Osteocyte (in vitro differentiated cells): Measurements from ENCODE around the gene PCDH12. TPM values are rescaled to one million over a fixed set of nuclear protein-coding genes. Genes with fewer than 3 reads are reported as not detected.

Source experiments
- DNase-seq: peaks from one replicate; pipeline ENCODE4 v3.0.0; 2021; ENCODE audit warnings: mixed read lengths; ENCODE audit not compliant: unreplicated experiment; ENCODE audit errors: extremely low spot score
- H3K27ac Mint-ChIP-seq: one replicate; pipeline ENCODE4 v1.8.0; 2021; ENCODE audit warnings: mild to moderate bottlenecking, mixed read lengths; ENCODE audit not compliant: unreplicated experiment
- H3K27me3 Mint-ChIP-seq: one replicate; pipeline ENCODE4 v1.8.0; 2021; ENCODE audit warnings: mixed read lengths; ENCODE audit not compliant: unreplicated experiment
- H3K36me3 Mint-ChIP-seq: one replicate; pipeline ENCODE4 v1.8.0; 2021; ENCODE audit warnings: mixed read lengths; ENCODE audit not compliant: unreplicated experiment
- H3K4me1 Mint-ChIP-seq: one replicate; pipeline ENCODE4 v1.8.0; 2021; ENCODE audit warnings: mixed read lengths; ENCODE audit not compliant: unreplicated experiment
- H3K4me3 Mint-ChIP-seq: one replicate; pipeline ENCODE4 v1.8.0; 2021; ENCODE audit warnings: mild to moderate bottlenecking, moderate library complexity, mixed read lengths; ENCODE audit not compliant: unreplicated experiment
- H3K9me3 Mint-ChIP-seq: one replicate; pipeline ENCODE4 v1.8.0; 2021; ENCODE audit warnings: mixed read lengths; ENCODE audit not compliant: unreplicated experiment
- total RNA-seq: library from RNA; stranded (reverse); gene quantifications from 2 replicates; pipeline ENCODE4 v1.2.1, GENCODE V29; 2021
- TF ChIP-seq, protein P1 (sequence below): fragments of 200-600 bp; sonication (generic); IDR thresholded peaks from 2 replicates; pipeline ENCODE4 v1.5.0; 2021; ENCODE audit warnings: antibody characterized with exemption, mild to moderate bottlenecking, moderate library complexity

Gene PCDH12
- total RNA-seq, 1 donor from 2014 or later: not detected

DNA sequence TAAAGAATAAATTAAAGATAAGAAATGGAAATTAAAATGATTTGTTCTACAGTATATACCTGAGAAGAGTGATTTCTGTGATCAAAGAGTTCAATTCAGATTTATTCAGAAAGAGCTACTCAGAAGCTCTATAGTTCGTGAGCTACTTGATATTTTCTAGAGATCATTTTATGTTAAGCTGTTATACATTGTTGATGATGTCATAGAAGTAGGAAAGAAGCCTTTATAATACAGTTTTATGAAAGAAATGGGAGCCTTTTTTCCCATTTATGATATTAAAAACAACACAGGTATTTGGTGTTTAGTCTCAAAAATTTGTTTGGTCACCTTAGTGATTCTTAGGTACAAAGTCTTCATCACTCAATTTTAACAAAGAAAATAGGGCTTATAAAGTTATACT, 31.7 kb upstream of the PCDH12 start:
- TF ChIP-seq, protein P1, sequence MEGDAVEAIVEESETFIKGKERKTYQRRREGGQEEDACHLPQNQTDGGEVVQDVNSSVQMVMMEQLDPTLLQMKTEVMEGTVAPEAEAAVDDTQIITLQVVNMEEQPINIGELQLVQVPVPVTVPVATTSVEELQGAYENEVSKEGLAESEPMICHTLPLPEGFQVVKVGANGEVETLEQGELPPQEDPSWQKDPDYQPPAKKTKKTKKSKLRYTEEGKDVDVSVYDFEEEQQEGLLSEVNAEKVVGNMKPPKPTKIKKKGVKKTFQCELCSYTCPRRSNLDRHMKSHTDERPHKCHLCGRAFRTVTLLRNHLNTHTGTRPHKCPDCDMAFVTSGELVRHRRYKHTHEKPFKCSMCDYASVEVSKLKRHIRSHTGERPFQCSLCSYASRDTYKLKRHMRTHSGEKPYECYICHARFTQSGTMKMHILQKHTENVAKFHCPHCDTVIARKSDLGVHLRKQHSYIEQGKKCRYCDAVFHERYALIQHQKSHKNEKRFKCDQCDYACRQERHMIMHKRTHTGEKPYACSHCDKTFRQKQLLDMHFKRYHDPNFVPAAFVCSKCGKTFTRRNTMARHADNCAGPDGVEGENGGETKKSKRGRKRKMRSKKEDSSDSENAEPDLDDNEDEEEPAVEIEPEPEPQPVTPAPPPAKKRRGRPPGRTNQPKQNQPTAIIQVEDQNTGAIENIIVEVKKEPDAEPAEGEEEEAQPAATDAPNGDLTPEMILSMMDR: no peak
- H3K27ac Mint-ChIP-seq: no peak overlapping the region
- H3K4me1 Mint-ChIP-seq: no peaks in the 10 kb centered on the region
- peaks cover 39% of the 10 kb centered on the region for H3K36me3 Mint-ChIP-seq
- no peak overlapping the region for H3K4me3 Mint-ChIP-seq
- no peaks in the 10 kb centered on the region for H3K27me3 Mint-ChIP-seq
- H3K9me3 Mint-ChIP-seq: no peaks in the 10 kb centered on the region
- no peak for DNase-seq

DNA sequence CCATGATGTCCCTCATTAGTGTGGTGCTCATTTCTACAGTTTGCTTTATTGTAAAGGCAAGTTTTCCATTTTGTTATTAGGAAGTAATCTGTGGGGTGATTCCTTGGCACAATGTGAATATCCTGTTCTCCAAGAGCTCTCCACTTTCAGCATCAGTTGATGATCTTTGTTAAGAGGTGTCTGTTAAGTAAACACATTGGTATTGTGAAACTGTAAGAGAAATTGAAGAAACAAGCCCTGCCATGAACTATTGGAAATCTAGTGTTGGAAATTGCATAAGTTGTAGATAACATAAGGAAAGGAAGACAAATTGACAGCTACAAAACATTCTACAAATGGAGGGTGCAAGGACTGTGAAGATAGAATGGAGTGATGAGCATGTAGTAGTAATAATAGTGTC, 28.1 kb upstream of the PCDH12 start:
- H3K27me3 Mint-ChIP-seq: no peaks in the 10 kb centered on the region
- TF ChIP-seq, protein P1: no peak
- H3K4me3 Mint-ChIP-seq: no peak overlapping the region
- H3K9me3 Mint-ChIP-seq: no peaks in the 10 kb centered on the region
- no peaks in the 10 kb centered on the region for H3K4me1 Mint-ChIP-seq
- DNase-seq: no peak
- H3K36me3 Mint-ChIP-seq: peaks cover 43% of the 10 kb centered on the region
- H3K27ac Mint-ChIP-seq: no peak overlapping the region

DNA sequence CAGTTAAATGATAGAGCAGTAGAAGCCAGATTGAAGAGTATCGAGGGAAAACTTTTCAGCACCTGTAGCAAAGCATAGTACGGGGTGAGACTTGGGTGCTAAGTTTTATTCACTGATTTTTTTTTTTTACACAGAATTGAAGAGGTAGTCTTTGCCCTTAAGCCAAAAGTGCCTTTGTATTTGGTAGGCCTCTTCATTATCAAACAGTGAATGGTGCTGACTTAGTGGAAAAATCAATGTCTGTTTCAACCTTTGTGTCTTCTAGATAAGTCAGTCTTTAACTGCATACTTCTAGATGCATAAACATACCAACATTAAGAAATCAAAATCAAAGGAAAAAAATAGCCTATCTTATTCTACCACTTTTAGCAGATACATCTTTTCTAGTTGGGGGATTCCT, 24.6 kb upstream of the PCDH12 start:
- H3K36me3 Mint-ChIP-seq: peaks cover 59% of the 10 kb centered on the region
- H3K27me3 Mint-ChIP-seq: no peaks in the 10 kb centered on the region

DNA sequence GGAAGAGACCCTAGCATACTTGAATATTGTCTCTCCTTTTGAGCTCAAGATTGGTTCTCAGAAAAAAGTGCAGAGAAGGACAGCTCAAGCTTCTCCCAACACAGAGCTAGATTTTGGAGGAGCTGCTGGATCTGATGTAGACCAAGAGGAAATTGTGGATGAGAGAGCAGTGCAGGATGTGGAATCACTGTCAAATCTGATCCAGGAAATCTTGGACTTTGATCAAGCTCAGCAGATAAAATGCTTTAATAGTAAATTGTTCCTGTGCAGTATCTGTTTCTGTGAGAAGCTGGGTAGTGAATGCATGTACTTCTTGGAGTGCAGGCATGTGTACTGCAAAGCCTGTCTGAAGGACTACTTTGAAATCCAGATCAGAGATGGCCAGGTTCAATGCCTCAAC, 20.4 kb upstream of the PCDH12 start:
- H3K36me3 Mint-ChIP-seq: peaks cover 58% of the 10 kb centered on the region
- DNase-seq: no peak
- no peak overlapping the region for H3K27ac Mint-ChIP-seq
- no peaks in the 10 kb centered on the region for H3K9me3 Mint-ChIP-seq
- no peak overlapping the region for H3K4me3 Mint-ChIP-seq
- peaks cover 9% of the 10 kb centered on the region for H3K4me1 Mint-ChIP-seq
- TF ChIP-seq, protein P1: no peak
- H3K27me3 Mint-ChIP-seq: no peaks in the 10 kb centered on the region

More for the DNA sequence above, 24.6 kb upstream of the PCDH12 start:
- Mint-ChIP-seq H3K27ac (no peak overlapping the region), H3K4me1 (no peaks in the 10 kb centered on the region), H3K9me3 (no peaks in the 10 kb centered on the region), H3K4me3 (no peak overlapping the region)
- DNase-seq: no peak
- TF ChIP-seq, protein P1: no peak

DNA sequence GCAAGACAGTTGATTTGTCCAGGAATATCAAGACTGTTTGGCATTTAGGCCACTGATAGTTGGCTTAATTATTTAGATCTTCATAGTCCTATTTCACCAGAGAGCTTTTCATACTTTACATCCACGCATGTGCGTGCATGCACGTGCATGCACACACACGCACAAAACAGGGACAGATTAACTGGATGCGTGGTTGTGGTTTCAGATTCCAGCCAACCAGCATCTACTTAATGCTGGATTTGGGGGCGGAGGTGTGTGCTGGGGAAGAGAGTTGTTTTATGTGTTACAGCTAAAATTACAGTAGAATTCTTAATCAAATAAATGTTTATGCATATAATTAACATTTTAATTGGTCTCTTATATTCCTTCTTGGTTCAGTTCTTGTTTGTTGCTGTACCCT, 18.2 kb upstream of the PCDH12 start:
- Mint-ChIP-seq H3K4me3 (no peak overlapping the region), H3K27ac (no peak overlapping the region), H3K27me3 (no peaks in the 10 kb centered on the region), H3K9me3 (no peaks in the 10 kb centered on the region), H3K4me1 (peaks cover 13% of the 10 kb centered on the region), H3K36me3 (peaks cover 48% of the 10 kb centered on the region)
- DNase-seq: no peak
- TF ChIP-seq, protein P1: no peak
